Breast epithelium (tissue), 4 donors: Measurements from ENCODE around the gene HAUS8. TPM values are rescaled to one million over a fixed set of nuclear protein-coding genes. Genes with fewer than 3 reads are reported as not detected.
A peak's percentile ranks its signal among the peaks of the same experiment; 100 is the strongest.
"Not testable (repeated sequence)": the region's sequence is repeated elsewhere in the genome, so short reads cannot be mapped to it uniquely, and the experiment has no call there.

Source experiments
- DNase-seq, 2 donors: peaks; one replicate each; pipeline ENCODE4 v3.0.0-alpha.2; 2019; ENCODE audit warnings: low spot score in 2 of 2
- H3K27ac ChIP-seq, 2 donors: fragments of 200-600 bp; sonication (generic) in 1 of 2; one replicate each; pipeline ENCODE4 v1.5.1; 2016 to 2019; ENCODE audit warnings: mild to moderate bottlenecking in 1 of 2
- H3K27me3 ChIP-seq, 2 donors: fragments of 200-600 bp; sonication (generic) in 1 of 2; one replicate each; pipeline versions ENCODE4 v1.5.1 to v1.6.0; 2017 to 2019; ENCODE audit warnings: control low read depth in 1 of 2, mild to moderate bottlenecking in 1 of 2
- H3K36me3 ChIP-seq: fragments of 200-600 bp; one replicate; pipeline ENCODE4 v1.5.1; 2019
- H3K4me1 ChIP-seq, 2 donors: fragments of 200-600 bp; sonication (generic); one replicate each; pipeline ENCODE4 v1.5.1; 2016 to 2019; ENCODE audit warnings: control low read depth in 1 of 2
- H3K4me3 ChIP-seq, 3 donors: fragments of 200-600 bp; sonication (generic); 1 replicate in 2 of 3; 2 replicates in 1 of 3; pipeline ENCODE4 v1.5.1; 2016 to 2019; ENCODE audit warnings: mild to moderate bottlenecking in 3 of 3, moderate library complexity in 2 of 3
- H3K9me3 ChIP-seq, 2 donors: fragments of 200-600 bp; sonication (generic) in 1 of 2; one replicate each; pipeline ENCODE4 v1.5.1; 2016 to 2019; ENCODE audit warnings: control low read depth in 1 of 2
- POLR2A ChIP-seq: fragments of 450-650 bp; IDR thresholded peaks from one replicate; pipeline ENCODE4 v1.6.1; 2016; ENCODE audit warnings: antibody characterized with exemption, mild to moderate bottlenecking, moderate library complexity
- POLR2AphosphoS5 ChIP-seq, 3 donors: sonication (generic); formaldehyde crosslinking; IDR thresholded peaks; one replicate each; pipeline ENCODE4 v1.6.1; 2017; ENCODE audit warnings: antibody characterized with exemption in 3 of 3
- intact Hi-C: fragments of 100-400 bp; cut with DNase I; formaldehyde crosslinking; loops from one replicate; pipeline ENCODE4 v1.15.1; 2023; ENCODE audit warnings: low total_unique reads
- total RNA-seq, 3 donors: library from RNA; depleted of rRNA; stranded (reverse); fragments of >200 nt; gene quantifications; one replicate each; pipeline ENCODE4 v1.1.0, GENCODE V29; 2016
- TF ChIP-seq, protein P1 (sequence below), 3 donors: fragments of 450-650 bp; IDR thresholded peaks; one replicate each; pipeline ENCODE4 v1.5.1; 2016 to 2017; ENCODE audit warnings: antibody characterized with exemption in 3 of 3, mild to moderate bottlenecking in 3 of 3, moderate library complexity in 3 of 3

The HAUS8 gene
- total RNA-seq, 3 donors from 2014 or later, result 5.6 to 6.7 (median 5.8) TPM

DNA sequence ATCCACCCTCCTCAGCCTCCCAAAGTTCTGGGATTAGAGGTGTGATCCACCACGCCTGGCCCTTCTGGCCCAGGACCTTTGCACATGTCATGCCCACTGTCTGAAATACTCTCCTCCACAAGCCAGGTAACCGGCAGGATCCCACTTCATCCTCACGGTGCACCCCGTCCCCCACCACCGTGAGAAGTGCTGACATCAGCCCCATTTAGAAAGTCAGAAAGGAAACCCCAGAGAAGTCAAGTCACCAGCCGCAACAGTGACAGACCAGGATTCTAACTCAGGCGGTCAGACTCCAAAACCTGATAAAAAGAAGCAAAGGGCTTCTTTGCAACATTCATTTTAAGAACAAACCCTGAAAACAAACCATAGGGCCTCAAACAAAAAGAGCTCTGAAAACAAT, 52.5 kb downstream of the HAUS8 start:
- H3K9me3 ChIP-seq, result no peaks in the 10 kb centered on the region
- H3K4me1 ChIP-seq, result peaks cover 0 to 5% of the 10 kb centered on the region in 2 donors
- no peak for DNase-seq
- no peaks in the 10 kb centered on the region for H3K36me3 ChIP-seq
- TF ChIP-seq POLR2AphosphoS5 (IDR thresholded peaks at IDR 0.05) (no peak), POLR2A (no peak)
- TF ChIP-seq, protein P1, sequence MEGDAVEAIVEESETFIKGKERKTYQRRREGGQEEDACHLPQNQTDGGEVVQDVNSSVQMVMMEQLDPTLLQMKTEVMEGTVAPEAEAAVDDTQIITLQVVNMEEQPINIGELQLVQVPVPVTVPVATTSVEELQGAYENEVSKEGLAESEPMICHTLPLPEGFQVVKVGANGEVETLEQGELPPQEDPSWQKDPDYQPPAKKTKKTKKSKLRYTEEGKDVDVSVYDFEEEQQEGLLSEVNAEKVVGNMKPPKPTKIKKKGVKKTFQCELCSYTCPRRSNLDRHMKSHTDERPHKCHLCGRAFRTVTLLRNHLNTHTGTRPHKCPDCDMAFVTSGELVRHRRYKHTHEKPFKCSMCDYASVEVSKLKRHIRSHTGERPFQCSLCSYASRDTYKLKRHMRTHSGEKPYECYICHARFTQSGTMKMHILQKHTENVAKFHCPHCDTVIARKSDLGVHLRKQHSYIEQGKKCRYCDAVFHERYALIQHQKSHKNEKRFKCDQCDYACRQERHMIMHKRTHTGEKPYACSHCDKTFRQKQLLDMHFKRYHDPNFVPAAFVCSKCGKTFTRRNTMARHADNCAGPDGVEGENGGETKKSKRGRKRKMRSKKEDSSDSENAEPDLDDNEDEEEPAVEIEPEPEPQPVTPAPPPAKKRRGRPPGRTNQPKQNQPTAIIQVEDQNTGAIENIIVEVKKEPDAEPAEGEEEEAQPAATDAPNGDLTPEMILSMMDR (IDR thresholded peaks at IDR 0.05), result no peak
- no peak overlapping the region for H3K4me3 ChIP-seq
- H3K27ac ChIP-seq, result peak overlapping the region in 1 of 2 donors; percentile 60
- H3K27me3 ChIP-seq, result peaks cover 0 to 14% of the 10 kb centered on the region in 2 donors
- intact Hi-C loops, result no loop called here

DNA sequence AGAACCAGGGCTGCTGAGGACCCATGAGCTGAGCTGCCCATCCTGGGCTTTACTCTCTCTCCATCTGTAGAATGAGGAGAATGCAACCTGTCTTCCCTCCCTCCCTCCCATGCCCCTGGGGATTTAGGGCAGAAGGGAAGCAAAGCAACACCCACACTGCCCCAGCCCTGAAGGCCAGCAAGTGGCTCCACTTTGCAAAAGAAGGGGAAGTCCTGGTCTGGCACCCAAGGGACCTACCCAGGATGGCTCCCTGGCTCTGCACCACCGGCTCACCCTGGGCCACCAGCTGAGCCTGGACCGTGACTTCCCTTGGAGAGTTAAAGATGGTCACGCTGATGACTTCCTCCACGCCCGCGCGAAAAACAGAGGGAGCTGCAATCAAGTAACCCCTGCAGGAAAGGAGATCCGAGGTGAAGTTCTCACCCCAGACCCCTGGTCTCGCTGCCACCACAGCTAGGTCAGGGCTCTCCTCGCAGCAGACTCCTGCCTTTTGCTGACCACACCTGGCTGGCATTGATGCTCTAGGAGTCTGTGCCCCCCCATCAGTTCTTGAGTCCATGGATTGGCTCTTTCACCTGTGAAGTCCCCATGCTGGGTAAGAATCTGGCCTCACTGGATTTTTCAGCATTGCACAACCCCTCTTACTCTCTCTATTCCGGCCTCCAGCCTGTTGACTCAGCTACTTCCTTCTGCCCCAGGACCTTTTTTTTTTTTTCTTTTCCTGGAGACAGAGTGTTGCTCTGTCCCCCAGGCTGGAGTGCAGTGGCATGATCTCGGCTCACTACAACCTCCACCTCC, 53.3 kb downstream of the HAUS8 start:
- H3K27me3 ChIP-seq, result peaks cover 0 to 9% of the 10 kb centered on the region in 2 donors
- H3K27ac ChIP-seq, result peak overlapping the region; percentile 25 to 60
- intact Hi-C loops, result no loop called here
- H3K4me1 ChIP-seq, result peaks cover 0 to 5% of the 10 kb centered on the region in 2 donors
- peak in 1 of 2 donors; percentile 51 for DNase-seq
- no peak for TF ChIP-seq POLR2A
- no peak for TF ChIP-seq POLR2AphosphoS5 (IDR thresholded peaks at IDR 0.05)
- TF ChIP-seq, protein P1 (IDR thresholded peaks at IDR 0.05), result no peak
- no peak overlapping the region for H3K4me3 ChIP-seq
- no peaks in the 10 kb centered on the region for H3K9me3 ChIP-seq
- H3K36me3 ChIP-seq, result no peaks in the 10 kb centered on the region

DNA sequence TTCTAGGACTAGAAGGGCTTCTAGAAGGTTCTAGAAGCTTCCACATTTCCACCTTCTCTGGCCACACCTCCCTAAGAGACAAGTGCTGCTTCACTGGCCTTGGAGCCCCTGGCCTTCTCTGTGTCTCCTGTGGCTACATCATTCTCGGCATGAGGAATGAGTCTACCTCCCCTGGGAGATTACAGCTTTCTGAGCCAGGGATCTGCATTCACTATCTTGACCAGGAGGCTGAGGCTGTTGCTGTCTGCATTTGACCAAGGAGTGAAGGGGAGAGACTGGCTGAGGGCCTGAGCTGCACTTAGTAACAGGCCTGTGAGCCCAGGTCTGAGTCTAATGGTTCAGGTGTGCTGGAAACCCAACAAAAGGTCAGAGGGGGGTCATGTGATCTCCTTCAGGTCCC, 53.9 kb downstream of the HAUS8 start:
- Histone ChIP-seq H3K4me1 (peaks cover 0 to 5% of the 10 kb centered on the region in 2 donors), H3K36me3 (no peaks in the 10 kb centered on the region), H3K4me3 (no peak overlapping the region), H3K9me3 (no peaks in the 10 kb centered on the region), H3K27ac (peak overlapping the region; percentile 38 to 60), H3K27me3 (peaks cover 0 to 8% of the 10 kb centered on the region in 2 donors)
- intact Hi-C loops, result no loop called here
- no peak for DNase-seq
- TF ChIP-seq POLR2AphosphoS5 (IDR thresholded peaks at IDR 0.05) (no peak), POLR2A (no peak)
- TF ChIP-seq, protein P1 (IDR thresholded peaks at IDR 0.05), result no peak

DNA sequence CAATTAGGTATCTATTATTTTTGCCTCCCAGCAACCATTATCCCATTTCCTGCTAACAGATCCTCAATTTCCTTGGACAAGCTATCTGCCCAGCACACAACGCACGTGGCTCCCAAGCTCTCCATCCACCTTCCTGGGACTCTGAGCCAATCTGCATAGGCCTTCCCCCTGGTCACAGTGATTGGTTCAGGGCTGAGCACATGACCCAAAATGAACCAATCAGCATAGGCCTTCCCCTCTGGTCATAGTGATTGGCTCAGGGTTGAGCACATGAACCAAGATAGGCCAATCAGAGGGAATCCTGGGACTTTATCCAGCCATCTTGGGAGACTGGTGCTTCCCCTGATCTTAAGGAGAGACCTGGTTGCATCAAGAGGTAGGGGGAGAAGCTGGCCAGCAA, 54.4 kb downstream of the HAUS8 start:
- no peak for TF ChIP-seq POLR2AphosphoS5 (IDR thresholded peaks at IDR 0.05)
- no peak for TF ChIP-seq POLR2A
- TF ChIP-seq, protein P1 (IDR thresholded peaks at IDR 0.05), result no peak
- no peak for DNase-seq

DNA sequence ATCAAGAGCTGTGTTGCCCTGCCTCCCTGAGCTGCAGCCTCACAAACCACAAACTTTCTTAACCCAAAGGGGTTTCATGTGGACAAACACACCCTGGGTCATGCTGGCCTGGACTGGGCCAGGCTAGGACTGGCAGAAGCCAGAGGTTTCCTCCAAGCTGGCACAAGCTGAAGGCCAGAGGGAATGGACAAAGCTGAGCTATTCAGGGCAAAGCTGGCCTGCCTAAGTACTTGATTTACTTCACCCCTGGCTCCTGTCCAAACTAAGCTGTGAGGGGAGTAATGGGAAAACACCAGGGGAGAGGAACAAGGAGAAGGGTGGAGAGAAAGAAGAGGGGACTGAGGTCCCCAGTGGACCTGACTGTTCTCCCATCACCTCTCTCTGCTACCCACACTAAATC, 54.9 kb downstream of the HAUS8 start:
- H3K36me3 ChIP-seq, result no peaks in the 10 kb centered on the region
- H3K27me3 ChIP-seq, result peaks cover 0 to 8% of the 10 kb centered on the region in 2 donors
- H3K4me1 ChIP-seq, result peaks cover 0 to 5% of the 10 kb centered on the region in 2 donors
- peak overlapping the region; percentile 38 to 60 for H3K27ac ChIP-seq
- no peak for DNase-seq
- intact Hi-C loops, result no loop called here
- TF ChIP-seq POLR2AphosphoS5 (IDR thresholded peaks at IDR 0.05) (no peak), POLR2A (no peak)
- TF ChIP-seq, protein P1 (IDR thresholded peaks at IDR 0.05), result no peak
- H3K4me3 ChIP-seq, result no peak overlapping the region
- H3K9me3 ChIP-seq, result no peaks in the 10 kb centered on the region

More for the DNA sequence above, 54.4 kb downstream of the HAUS8 start:
- Histone ChIP-seq H3K9me3 (no peaks in the 10 kb centered on the region), H3K27ac (peak overlapping the region; percentile 38 to 60), H3K27me3 (peaks cover 0 to 8% of the 10 kb centered on the region in 2 donors), H3K4me3 (no peak overlapping the region), H3K4me1 (peaks cover 0 to 5% of the 10 kb centered on the region in 2 donors), H3K36me3 (no peaks in the 10 kb centered on the region)
- intact Hi-C loops, result no loop called here

DNA sequence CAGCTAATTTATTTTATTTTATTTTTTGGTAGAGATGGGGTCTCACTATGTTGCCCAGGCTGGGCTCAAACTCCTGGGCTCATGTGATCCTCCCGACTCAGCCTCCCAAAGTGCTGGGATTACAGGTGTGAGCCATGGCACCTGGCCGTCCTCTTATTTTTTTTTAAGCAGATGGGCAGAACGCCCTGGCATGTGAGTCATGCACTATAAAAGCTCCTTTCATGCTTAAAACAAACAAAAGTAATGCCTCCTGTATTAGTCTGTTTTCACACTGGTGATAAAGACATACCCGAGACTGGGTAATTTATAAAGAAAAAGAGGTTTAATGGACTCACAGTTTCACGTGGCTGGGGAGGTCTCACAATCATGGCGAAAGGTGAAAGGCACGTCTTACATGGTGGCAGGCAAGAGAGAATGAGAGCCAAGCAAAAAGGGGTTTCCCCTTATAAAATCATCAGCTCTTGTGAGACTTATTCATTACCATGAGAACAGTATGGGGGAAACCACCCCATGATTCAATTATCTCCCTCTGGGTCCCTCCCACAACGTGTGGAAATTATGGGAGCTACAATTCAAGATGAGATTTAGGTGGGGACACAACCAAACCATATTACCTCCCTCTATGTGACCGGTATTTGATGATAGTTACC, 60.9 kb downstream of the HAUS8 start:
- H3K27ac ChIP-seq, intact Hi-C loops, H3K27me3 ChIP-seq, H3K4me3 ChIP-seq, H3K4me1 ChIP-seq, H3K9me3 ChIP-seq, DNase-seq, H3K36me3 ChIP-seq: not testable (repeated sequence)
